Ovary (tissue), 9 donors: ENCODE measurements around the gene REEP3. TPM values are rescaled to one million over a fixed set of nuclear protein-coding genes. Genes with fewer than 3 reads are reported as not detected.

Experiments
- DNase-seq, 5 donors: peaks; one replicate each; pipeline ENCODE4 v3.0.0-alpha.2; 2019 to 2020
- H3K27ac ChIP-seq, 2 donors: fragments of 200-600 bp; one replicate each; pipeline versions ENCODE4 v1.5.1 to v1.8.0; 2019 to 2022
- H3K27me3 ChIP-seq: fragments of 200-600 bp; one replicate; pipeline ENCODE4 v1.8.0; 2022
- H3K36me3 ChIP-seq: fragments of 200-600 bp; sonication (generic); one replicate; pipeline ENCODE4 v1.5.1; 2019
- H3K4me1 ChIP-seq: one replicate; pipeline ENCODE4 v1.8.1; 2013; ENCODE audit warnings: mild to moderate bottlenecking, moderate library complexity; ENCODE audit not compliant: insufficient read depth
- H3K4me3 ChIP-seq: fragments of 200-600 bp; sonication (generic); one replicate; pipeline ENCODE4 v1.5.1; 2017
- H3K9me3 ChIP-seq, 2 donors: fragments of 200-600 bp in 1 of 2; sonication (generic) in 1 of 2; one replicate each; pipeline versions ENCODE4 v1.5.1 to v1.8.1; 2013 to 2019; ENCODE audit warnings: mild to moderate bottlenecking in 1 of 2, moderate library complexity in 1 of 2
- EP300 ChIP-seq: sonication (generic); formaldehyde crosslinking; IDR thresholded peaks from one replicate; pipeline ENCODE4 v1.6.1; 2017; ENCODE audit warnings: antibody characterized with exemption
- POLR2A ChIP-seq: fragments of 450-650 bp; IDR thresholded peaks from one replicate; pipeline ENCODE4 v1.6.1; 2017; ENCODE audit warnings: antibody characterized with exemption, mild to moderate bottlenecking, moderate library complexity
- WGBS, 3 donors: extraction: QIAGEN DNeasy Blood & Tissue Kit in 1 of 3; methylation state at CpG; one replicate each; pipeline versions ENCODE4 v1.1.5 to v1.1.7; 2013 to 2017; 5-methylcytosine and 5-hydroxymethylcytosine counted together
- intact Hi-C, 4 donors: fragments of 100-400 bp; cut with DNase I; formaldehyde crosslinking; loops; one replicate each; pipeline versions ENCODE4 v1.11.0 to v1.15.1; 2022 to 2023
- polyA plus RNA-seq, 2 donors: library from polyadenylated mRNA; stranded (reverse); fragments of 200-250 nt in 1 of 2; fragments of 350-450 nt in 1 of 2; fragmentation: Illumina TruSeq in 1 of 2; extraction: RNeasy Lipid Tissue Mini Kit (QIAGEN cat#74804) in 1 of 2; gene quantifications; one replicate each; pipeline ENCODE4 v1.2.3, GENCODE V29; 2013 to 2014
- total RNA-seq, 7 donors: library from RNA; depleted of rRNA in 2 of 7; stranded (reverse); fragments of >200 nt in 2 of 7; fragmentation: NEBNext Ultra II Directional in 3 of 7; extraction: Animal tissue kit (Norgen Biotek cat#: 25700) in 3 of 7; gene quantifications; one replicate each; pipeline versions ENCODE4 v1.1.0 to v1.2.4, GENCODE V29; 2016 to 2023
- TF ChIP-seq, protein P1 (sequence below), 3 donors: fragments of 450-650 bp in 2 of 3; fragments of 200-600 bp in 1 of 3; IDR thresholded peaks; one replicate each; pipeline versions ENCODE4 v1.5.1 to v1.8.0; 2016 to 2022; ENCODE audit warnings: antibody characterized with exemption in 3 of 3, mild to moderate bottlenecking in 1 of 3
- donor health status: DM: no; HTN: no; CAD: no; lungs with moderate emphysema.
- donor health status: DM: no; HTN: no; CAD: no.
- donor health status: Bipolar disorder and iron deficiency.
- donor health status: DM: yes; HTN: yes; CAD: no.
- donor health status: DM: no; HTN: no; CAD: no.
- donor health status: DM: yes; HTN: yes; CAD: no.

REEP3 gene
- total and polyA plus RNA-seq, 9 donors = 9.3 to 30.5 (median 23.1) TPM

- no peaks in the 10 kb centered on the region for H3K4me1 ChIP-seq
- no peak overlapping the region for H3K4me3 ChIP-seq
- H3K27ac ChIP-seq = no peak overlapping the region
- DNase-seq = no peak
- WGBS, 3 donors = 79 to 93% (median 80%) methylated on average over 5 of the region's 5 CpGs
- no peaks in the 10 kb centered on the region for H3K27me3 ChIP-seq
- H3K36me3 ChIP-seq = no peaks in the 10 kb centered on the region
- TF ChIP-seq, protein P1, sequence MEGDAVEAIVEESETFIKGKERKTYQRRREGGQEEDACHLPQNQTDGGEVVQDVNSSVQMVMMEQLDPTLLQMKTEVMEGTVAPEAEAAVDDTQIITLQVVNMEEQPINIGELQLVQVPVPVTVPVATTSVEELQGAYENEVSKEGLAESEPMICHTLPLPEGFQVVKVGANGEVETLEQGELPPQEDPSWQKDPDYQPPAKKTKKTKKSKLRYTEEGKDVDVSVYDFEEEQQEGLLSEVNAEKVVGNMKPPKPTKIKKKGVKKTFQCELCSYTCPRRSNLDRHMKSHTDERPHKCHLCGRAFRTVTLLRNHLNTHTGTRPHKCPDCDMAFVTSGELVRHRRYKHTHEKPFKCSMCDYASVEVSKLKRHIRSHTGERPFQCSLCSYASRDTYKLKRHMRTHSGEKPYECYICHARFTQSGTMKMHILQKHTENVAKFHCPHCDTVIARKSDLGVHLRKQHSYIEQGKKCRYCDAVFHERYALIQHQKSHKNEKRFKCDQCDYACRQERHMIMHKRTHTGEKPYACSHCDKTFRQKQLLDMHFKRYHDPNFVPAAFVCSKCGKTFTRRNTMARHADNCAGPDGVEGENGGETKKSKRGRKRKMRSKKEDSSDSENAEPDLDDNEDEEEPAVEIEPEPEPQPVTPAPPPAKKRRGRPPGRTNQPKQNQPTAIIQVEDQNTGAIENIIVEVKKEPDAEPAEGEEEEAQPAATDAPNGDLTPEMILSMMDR (IDR thresholded peaks at IDR 0.05) = no peak
- no peak for TF ChIP-seq EP300
- no peak for TF ChIP-seq POLR2A
- intact Hi-C loops = loop anchor here in 2 of 4 donors (10.0 kb wide), 2 partner anchors 423 to 473 kb away; no protein-coding TSS in a partner anchor
- H3K9me3 ChIP-seq = no peaks in the 10 kb centered on the region
These were observed 116.7 kb downstream of the REEP3 start for GRCh38 chr10:63637901-63638327.

- Histone ChIP-seq H3K9me3 (no peaks in the 10 kb centered on the region), H3K4me3 (no peak overlapping the region), H3K27me3 (no peaks in the 10 kb centered on the region), H3K4me1 (no peaks in the 10 kb centered on the region), H3K36me3 (no peaks in the 10 kb centered on the region), H3K27ac (no peak overlapping the region)
- intact Hi-C loops = no loop called here
- TF ChIP-seq, protein P1 (IDR thresholded peaks at IDR 0.05) = no peak
- TF ChIP-seq POLR2A (no peak), EP300 (no peak)
- DNase-seq = no peak
These were observed 120.2 kb downstream of the REEP3 start for GRCh38 chr10:63641366-63641765.

GRCh38 chr10:63641799-63642198 lies 120.6 kb downstream of the REEP3 start:
- Histone ChIP-seq H3K4me3 (no peak overlapping the region), H3K27ac (no peak overlapping the region), H3K4me1 (no peaks in the 10 kb centered on the region), H3K36me3 (no peaks in the 10 kb centered on the region), H3K9me3 (no peaks in the 10 kb centered on the region), H3K27me3 (no peaks in the 10 kb centered on the region)
- 87 to 92% (median 89%) methylated on average over 5 of the region's 5 CpGs for WGBS, 3 donors
- TF ChIP-seq POLR2A = no peak
- TF ChIP-seq, protein P1 (IDR thresholded peaks at IDR 0.05) = no peak
- TF ChIP-seq EP300 = no peak
- intact Hi-C loops = no loop called here
- no peak for DNase-seq

DNA sequence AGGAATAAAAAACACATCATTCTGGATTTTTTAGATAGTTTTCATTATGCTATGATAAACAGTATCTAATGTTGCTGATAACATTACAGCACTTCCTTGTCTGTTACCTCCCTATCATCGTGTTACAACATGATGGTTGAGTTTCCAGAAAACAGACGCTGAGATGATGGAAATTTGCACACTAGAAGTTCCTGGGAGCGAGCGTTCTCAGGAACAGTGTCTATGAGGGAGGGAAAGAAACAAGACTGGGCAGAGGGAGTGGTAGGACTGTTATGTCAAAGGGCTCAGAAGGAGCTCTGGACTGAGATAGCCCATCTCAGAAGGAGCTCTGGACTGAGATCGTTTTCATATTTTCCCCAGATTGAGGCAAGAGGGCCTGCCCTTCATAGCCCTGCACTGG lies 121.6 kb downstream of the REEP3 start:
- no peak for TF ChIP-seq EP300
- TF ChIP-seq, protein P1 (IDR thresholded peaks at IDR 0.05) = no peak
- no peak for TF ChIP-seq POLR2A
- no peak overlapping the region for H3K27ac ChIP-seq

More for the DNA sequence above, 121.6 kb downstream of the REEP3 start:
- H3K9me3 ChIP-seq = no peaks in the 10 kb centered on the region
- no peaks in the 10 kb centered on the region for H3K36me3 ChIP-seq
- intact Hi-C loops = no loop called here
- WGBS, 3 donors = 72 to 82% (median 78%) methylated on average over 5 of the region's 5 CpGs
- H3K4me1 ChIP-seq = no peaks in the 10 kb centered on the region
- no peak overlapping the region for H3K4me3 ChIP-seq
- DNase-seq = no peak
- H3K27me3 ChIP-seq = no peaks in the 10 kb centered on the region
